Erythroblast (primary cell): ENCODE measurements around the gene DCUN1D3.

ENCODE experiments used
- GATA1 ChIP-seq: IDR thresholded peaks from 2 replicates; pipeline ENCODE4 v1.6.1; 2011; ENCODE audit warnings: low read depth, mild to moderate bottlenecking, control low read depth, low read length, moderate library complexity
- POLR2A ChIP-seq: IDR thresholded peaks from 2 replicates; pipeline ENCODE4 v1.6.1; 2011; ENCODE audit warnings: mild to moderate bottlenecking, low read length

- TF ChIP-seq POLR2A: no peak
- TF ChIP-seq GATA1: no peak
Measured at GRCh38 chr16:20812510-20812909, 87.6 kb downstream of the DCUN1D3 start.
